Ishikawa (cell line): Measurements from ENCODE around the gene POLN.
A peak's percentile ranks its signal among the peaks of the same experiment; 100 is the strongest.

ENCODE experiments used
- CEBPB ChIP-seq: IDR thresholded peaks from 2 replicates; pipeline ENCODE4 v1.6.1; 2012
- CREB1 ChIP-seq: IDR thresholded peaks from 2 replicates; pipeline ENCODE4 v1.6.1; 2012; ENCODE audit warnings: low read depth
- EGR1 ChIP-seq: IDR thresholded peaks from 2 replicates; pipeline ENCODE4 v1.6.1; 2012
- EP300 ChIP-seq: IDR thresholded peaks from 2 replicates; pipeline ENCODE4 v1.6.1; 2012; ENCODE audit warnings: borderline replicate concordance
- FOXM1 ChIP-seq: IDR thresholded peaks from 2 replicates; pipeline ENCODE4 v1.6.1; 2012; ENCODE audit warnings: low read depth, borderline replicate concordance
- NFIC ChIP-seq: IDR thresholded peaks from 2 replicates; pipeline ENCODE4 v1.6.1; 2012
- TAF1 ChIP-seq: IDR thresholded peaks from 2 replicates; pipeline ENCODE4 v1.6.1; 2012; ENCODE audit warnings: low read depth, mild to moderate bottlenecking
- TCF12 ChIP-seq: IDR thresholded peaks from 2 replicates; pipeline ENCODE4 v1.6.1; 2012; ENCODE audit warnings: low read depth
- TEAD4 ChIP-seq: IDR thresholded peaks from 2 replicates; pipeline ENCODE4 v1.6.1; 2012
- YY1 ChIP-seq: IDR thresholded peaks from 2 replicates; pipeline ENCODE4 v1.6.1; 2012; ENCODE audit warnings: low read depth
- ZBTB7A ChIP-seq: IDR thresholded peaks from 2 replicates; pipeline ENCODE4 v1.6.1; 2012; ENCODE audit warnings: low read depth
- TF ChIP-seq, protein P1 (sequence below): IDR thresholded peaks from 2 replicates; pipeline ENCODE4 v1.6.1; 2012
- TF ChIP-seq, protein P2 (sequence below): IDR thresholded peaks from 2 replicates; pipeline ENCODE4 v1.6.1; 2012
- TF ChIP-seq, protein P3 (sequence below): IDR thresholded peaks from 2 replicates; pipeline ENCODE4 v1.6.1; 2012; ENCODE audit warnings: low read depth, mild to moderate bottlenecking

The POLN gene

DNA sequence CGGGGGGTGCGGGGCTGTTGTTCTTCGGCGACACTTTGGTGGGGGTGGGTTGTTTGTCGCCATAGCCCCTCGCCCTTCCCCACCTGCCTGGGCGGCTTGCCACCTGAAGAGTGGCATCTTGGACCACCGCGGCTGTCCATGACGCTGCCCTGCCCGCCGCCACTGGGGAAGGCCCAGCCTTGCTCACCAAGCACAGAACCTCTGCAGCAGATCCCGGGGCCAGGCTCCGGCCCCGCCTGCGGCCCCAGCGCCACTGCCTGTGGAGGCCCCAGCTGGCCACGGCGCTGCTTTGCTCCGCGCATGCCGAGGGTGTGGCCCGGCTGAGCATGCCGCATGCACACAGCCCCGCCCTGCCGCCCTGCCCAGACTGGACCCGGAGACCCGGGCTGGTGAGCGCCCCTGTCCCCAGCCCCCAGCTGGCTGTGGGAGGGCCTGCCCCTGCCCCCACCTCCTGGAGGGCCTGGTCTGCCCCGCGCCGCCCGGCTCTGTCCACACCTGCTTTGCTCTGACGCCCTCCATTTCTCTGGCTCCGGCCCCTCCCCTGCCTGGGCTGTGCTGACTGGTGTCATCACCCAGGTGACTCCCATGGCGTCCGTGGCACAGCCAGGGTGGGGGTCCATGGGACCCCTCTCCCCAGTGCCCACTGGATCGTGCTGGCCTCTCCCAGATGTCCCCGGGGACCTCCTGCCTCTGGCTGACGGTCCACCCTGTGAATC, 177.5 kb downstream of the POLN start:
- TF ChIP-seq TCF12 (peak; percentile 51; the same call in 1 of the 2 replicates), NFIC (no peak), YY1 (peak; percentile 48; the same call in 1 of the 2 replicates), CEBPB (no peak)
- TF ChIP-seq, protein P1, sequence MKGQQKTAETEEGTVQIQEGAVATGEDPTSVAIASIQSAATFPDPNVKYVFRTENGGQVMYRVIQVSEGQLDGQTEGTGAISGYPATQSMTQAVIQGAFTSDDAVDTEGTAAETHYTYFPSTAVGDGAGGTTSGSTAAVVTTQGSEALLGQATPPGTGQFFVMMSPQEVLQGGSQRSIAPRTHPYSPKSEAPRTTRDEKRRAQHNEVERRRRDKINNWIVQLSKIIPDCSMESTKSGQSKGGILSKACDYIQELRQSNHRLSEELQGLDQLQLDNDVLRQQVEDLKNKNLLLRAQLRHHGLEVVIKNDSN = no peak
- TF ChIP-seq, protein P2, sequence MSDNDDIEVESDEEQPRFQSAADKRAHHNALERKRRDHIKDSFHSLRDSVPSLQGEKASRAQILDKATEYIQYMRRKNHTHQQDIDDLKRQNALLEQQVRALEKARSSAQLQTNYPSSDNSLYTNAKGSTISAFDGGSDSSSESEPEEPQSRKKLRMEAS = peak; percentile 74

DNA sequence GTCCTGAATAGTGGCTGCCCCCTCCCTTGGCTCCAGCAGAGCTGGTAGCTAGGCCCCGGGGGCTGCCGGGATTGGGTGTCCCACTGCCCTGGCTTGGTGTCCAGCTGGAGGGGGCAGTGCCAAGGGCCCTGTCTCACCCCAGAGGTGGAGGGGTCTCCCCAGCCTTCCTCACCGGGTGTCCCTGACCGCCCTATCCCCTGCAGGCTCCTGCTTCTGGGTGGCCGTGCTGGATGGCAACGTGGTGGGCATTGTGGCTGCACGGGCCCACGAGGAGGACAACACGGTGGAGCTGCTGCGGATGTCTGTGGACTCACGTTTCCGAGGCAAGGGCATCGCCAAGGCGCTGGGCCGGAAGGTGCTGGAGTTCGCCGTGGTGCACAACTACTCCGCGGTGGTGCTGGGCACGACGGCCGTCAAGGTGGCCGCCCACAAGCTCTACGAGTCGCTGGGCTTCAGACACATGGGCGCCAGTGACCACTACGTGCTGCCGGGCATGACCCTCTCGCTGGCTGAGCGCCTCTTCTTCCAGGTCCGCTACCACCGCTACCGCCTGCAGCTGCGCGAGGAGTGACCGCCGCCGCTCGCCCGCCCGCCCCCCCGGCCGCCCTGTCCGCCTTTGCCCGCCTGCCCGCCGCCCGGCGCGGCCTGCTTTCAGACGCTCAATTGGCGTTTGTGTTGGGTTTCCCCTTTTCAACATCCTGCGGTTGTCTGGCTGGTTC, 178.2 kb downstream of the POLN start:
- TF ChIP-seq FOXM1 (no peak), EP300 (no peak), NFIC (no peak), EGR1 (no peak), ZBTB7A (no peak), TCF12 (no peak), YY1 (no peak), CEBPB (no peak), TEAD4 (no peak), TAF1 (no peak)
- TF ChIP-seq, protein P2 = no peak
- TF ChIP-seq, protein P3, sequence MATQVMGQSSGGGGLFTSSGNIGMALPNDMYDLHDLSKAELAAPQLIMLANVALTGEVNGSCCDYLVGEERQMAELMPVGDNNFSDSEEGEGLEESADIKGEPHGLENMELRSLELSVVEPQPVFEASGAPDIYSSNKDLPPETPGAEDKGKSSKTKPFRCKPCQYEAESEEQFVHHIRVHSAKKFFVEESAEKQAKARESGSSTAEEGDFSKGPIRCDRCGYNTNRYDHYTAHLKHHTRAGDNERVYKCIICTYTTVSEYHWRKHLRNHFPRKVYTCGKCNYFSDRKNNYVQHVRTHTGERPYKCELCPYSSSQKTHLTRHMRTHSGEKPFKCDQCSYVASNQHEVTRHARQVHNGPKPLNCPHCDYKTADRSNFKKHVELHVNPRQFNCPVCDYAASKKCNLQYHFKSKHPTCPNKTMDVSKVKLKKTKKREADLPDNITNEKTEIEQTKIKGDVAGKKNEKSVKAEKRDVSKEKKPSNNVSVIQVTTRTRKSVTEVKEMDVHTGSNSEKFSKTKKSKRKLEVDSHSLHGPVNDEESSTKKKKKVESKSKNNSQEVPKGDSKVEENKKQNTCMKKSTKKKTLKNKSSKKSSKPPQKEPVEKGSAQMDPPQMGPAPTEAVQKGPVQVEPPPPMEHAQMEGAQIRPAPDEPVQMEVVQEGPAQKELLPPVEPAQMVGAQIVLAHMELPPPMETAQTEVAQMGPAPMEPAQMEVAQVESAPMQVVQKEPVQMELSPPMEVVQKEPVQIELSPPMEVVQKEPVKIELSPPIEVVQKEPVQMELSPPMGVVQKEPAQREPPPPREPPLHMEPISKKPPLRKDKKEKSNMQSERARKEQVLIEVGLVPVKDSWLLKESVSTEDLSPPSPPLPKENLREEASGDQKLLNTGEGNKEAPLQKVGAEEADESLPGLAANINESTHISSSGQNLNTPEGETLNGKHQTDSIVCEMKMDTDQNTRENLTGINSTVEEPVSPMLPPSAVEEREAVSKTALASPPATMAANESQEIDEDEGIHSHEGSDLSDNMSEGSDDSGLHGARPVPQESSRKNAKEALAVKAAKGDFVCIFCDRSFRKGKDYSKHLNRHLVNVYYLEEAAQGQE = no peak

DNA sequence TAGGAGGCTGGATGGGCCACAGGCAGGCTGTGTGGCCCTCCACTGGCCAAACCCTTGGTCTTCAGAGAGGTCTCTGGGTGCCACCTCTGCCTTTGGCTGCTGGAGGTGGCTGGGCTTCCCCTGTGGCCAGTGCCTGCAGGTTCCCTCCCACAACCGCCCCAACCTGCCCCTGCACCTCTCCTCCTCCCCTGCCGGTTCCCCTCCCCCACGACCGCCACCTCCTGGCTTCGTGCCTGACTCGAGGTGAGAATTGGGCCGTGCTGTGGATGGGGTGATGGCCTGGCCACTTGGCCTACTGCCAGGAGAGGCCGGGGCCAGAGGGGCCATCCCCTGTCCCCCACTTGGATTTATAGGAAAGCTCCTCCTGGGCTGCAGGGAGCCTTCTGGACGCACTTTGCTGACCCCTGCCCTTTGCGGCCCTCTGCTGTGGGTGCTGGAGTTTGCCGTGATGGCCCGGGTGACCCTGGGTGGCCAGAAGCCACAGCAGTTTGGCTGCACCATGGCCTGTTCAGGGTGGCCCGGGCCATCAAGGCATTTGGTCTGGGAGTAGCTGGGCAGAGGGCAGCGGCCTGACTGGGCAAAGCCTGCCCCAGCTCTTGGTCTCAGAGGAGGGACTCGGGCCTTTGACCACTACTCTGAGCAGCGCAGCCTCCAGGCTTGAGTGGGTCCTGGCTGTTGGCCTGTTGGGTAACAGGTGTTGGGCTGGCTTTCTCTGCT, 179.0 kb downstream of the POLN start:
- TF ChIP-seq CREB1 = no peak
- peak; percentile 63 for TF ChIP-seq NFIC
- TF ChIP-seq EP300 = no peak
- no peak for TF ChIP-seq TCF12
- TF ChIP-seq, protein P3 = no peak

DNA sequence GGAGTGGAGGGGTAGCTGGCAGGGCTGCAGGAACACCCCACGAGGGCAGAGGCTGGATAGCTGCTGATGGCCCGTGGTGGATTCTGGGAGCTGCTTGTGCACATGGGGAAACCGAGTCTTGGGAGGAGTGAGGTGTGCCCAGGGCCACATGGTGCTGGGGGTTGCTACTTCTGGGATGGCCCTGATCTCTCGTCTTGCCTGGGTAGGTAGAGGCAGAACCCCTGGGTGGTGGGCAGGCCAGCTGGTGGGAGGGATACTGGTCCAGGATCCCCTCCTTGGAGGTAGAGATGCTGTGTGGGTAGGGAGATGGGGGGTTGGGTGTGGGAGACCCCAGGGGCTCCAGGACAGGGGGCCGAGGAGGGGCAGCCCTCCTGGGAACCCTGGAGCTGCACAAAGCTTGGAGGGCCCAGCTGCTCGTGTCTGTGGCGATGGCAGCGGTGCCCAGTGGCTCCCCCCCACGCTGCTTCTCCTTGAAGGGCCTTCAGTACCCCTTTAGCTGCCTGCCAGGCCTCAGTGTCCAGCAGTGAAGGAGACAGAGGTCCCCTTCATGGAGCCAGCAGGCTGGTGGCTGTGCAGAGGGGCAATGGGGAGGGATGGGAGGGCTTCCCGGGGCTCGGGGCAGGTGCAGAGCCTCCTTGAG, 179.6 kb downstream of the POLN start:
- no peak for TF ChIP-seq EGR1
- TF ChIP-seq, protein P1 = no peak
- TF ChIP-seq TCF12 = no peak
- TF ChIP-seq CEBPB = no peak
- no peak for TF ChIP-seq FOXM1
- no peak for TF ChIP-seq EP300
- TF ChIP-seq TEAD4 = no peak
- no peak for TF ChIP-seq YY1
- no peak for TF ChIP-seq ZBTB7A
- TF ChIP-seq, protein P3 = no peak
- TF ChIP-seq NFIC = no peak
- no peak for TF ChIP-seq TAF1
